ENCODE measurements around the gene GPLD1.
"Not testable (repeated sequence)": the region's sequence is repeated elsewhere in the genome, so short reads cannot be mapped to it uniquely, and the experiment has no call there.

The GPLD1 gene

DNA sequence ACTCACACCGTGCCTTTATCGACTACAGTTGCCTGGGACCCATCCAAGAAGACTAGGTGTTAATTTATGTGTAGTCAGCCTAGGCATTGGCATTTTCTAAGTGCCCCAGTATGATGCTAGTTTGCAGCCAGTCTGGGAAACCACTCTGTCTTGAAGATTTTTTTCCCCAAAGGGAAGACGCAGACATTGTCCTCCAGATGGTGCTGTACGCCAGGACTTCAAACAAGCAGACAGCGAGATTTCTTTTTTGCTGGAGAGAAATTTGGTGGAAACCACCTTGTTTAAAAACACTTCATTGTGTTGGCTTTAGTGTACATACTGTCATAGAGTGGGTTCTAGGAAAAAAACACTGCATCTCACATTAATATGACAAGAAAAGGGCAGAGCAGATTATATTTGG, 35.4 kb upstream of the GPLD1 start:
- DNase-seq (ENCODE audit: low read depth) = peak; percentile 10
- H3K4me3 ChIP-seq (ENCODE audit: low read length) = no peak overlapping the region
- TF ChIP-seq, protein P1, sequence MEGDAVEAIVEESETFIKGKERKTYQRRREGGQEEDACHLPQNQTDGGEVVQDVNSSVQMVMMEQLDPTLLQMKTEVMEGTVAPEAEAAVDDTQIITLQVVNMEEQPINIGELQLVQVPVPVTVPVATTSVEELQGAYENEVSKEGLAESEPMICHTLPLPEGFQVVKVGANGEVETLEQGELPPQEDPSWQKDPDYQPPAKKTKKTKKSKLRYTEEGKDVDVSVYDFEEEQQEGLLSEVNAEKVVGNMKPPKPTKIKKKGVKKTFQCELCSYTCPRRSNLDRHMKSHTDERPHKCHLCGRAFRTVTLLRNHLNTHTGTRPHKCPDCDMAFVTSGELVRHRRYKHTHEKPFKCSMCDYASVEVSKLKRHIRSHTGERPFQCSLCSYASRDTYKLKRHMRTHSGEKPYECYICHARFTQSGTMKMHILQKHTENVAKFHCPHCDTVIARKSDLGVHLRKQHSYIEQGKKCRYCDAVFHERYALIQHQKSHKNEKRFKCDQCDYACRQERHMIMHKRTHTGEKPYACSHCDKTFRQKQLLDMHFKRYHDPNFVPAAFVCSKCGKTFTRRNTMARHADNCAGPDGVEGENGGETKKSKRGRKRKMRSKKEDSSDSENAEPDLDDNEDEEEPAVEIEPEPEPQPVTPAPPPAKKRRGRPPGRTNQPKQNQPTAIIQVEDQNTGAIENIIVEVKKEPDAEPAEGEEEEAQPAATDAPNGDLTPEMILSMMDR (conservative IDR thresholded peaks at IDR 0.05; ENCODE audit: low read depth, low read length) = peak; percentile 75

DNA sequence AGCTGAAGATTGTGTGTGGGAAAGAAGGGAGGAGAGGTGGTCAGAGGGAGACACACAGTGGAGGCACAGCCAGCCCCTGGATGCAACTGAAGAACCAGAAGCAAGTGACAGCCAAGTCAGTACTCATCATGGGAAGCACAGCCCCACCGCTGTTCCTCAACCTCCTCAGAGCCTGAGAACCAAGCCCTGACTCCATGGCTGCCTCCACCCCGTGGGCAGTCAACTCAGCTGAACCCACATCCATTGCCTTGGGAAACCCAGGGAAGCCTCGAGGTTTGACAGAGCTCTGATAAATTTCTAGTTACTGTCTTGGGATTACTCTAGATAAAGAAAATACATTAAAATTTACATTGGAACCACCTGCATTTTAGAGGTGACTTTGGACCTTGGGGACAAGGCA, 35.0 kb upstream of the GPLD1 start:
- H3K4me3 ChIP-seq (ENCODE audit: low read length) = no peak overlapping the region
- no peak for DNase-seq (ENCODE audit: low read depth)
- TF ChIP-seq, protein P1 (conservative IDR thresholded peaks at IDR 0.05; ENCODE audit: low read depth, low read length) = no peak

DNA sequence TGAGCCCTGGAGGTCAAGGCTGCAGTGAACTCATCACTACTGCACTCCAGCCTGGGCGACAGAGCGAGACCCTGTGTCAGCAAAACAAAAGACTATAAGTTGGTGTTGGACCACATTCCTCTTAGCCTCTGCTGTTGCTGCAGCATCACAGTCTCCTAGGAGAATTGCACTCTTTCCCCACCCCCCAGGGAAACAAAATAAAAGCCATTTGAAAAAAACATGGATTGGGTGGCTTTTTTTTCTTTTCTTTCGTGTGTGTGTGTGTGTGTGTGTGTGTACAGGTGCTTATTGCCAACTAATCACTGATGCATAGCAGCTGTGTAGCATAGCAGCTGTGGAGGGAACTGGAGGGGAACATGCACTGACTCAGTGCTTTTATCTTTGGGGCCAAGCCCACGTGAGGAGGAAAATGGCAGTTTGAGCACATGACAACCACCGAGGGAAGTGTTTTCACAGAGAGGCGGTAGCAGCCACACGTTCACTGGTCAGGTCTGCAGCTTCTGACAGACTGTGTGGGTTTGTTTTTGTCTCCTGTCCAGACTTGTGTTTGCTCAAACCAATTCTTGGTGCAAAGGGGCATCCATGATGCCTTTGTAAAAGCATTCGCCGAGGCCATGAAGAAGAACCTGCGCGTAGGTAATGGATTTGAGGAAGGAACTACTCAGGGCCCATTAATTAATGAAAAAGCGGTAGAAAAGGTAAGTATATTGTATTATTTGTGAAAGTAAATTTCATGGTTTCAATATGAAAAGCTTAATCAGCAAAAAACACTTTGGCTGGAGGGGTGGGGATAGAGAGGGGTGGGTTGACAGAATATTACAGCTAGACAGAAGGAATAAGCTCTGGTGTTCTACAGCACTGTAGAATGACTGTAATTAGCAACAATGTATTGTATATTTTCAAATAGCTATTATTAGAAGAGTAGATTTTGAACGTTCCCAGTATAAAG, 33.1 kb upstream of the GPLD1 start:
- H3K4me3 ChIP-seq (ENCODE audit: low read length) = no peak overlapping the region
- DNase-seq (ENCODE audit: low read depth) = no peak
- TF ChIP-seq, protein P1 (conservative IDR thresholded peaks at IDR 0.05; ENCODE audit: low read depth, low read length) = no peak

DNA sequence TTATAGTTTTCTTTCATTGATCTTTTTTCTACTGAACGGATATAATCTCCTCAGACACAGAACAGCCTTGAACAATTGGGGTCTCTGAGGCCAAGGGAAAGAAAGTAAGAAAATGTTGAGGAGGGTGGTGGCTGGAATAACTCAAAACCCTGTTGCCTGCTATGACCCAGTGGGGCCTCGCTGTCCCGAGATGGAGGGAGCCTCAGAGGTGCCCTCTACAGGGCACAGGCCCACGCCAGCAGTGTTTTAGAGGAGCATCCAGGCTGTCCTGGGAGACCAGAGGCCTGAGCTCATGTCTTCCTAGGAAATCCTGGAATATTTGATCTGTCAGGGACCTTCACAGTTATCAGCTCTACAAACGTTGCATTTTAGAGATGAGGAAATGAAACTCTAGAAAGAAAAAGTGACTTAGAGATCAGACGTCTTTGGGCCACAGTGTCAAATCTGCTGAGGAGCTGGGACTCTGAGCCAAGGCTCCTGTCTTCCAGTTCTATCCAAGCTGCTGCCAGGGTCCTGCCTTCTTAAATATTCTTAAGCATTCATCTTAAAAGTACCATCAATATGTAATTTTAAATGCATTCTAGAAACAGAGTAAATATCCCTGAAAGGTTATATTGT, 31.7 kb upstream of the GPLD1 start:
- TF ChIP-seq, protein P1 (conservative IDR thresholded peaks at IDR 0.05; ENCODE audit: low read depth, low read length) = peak; percentile 91
- DNase-seq (ENCODE audit: low read depth) = no peak
- H3K4me3 ChIP-seq (ENCODE audit: low read length) = no peak overlapping the region

DNA sequence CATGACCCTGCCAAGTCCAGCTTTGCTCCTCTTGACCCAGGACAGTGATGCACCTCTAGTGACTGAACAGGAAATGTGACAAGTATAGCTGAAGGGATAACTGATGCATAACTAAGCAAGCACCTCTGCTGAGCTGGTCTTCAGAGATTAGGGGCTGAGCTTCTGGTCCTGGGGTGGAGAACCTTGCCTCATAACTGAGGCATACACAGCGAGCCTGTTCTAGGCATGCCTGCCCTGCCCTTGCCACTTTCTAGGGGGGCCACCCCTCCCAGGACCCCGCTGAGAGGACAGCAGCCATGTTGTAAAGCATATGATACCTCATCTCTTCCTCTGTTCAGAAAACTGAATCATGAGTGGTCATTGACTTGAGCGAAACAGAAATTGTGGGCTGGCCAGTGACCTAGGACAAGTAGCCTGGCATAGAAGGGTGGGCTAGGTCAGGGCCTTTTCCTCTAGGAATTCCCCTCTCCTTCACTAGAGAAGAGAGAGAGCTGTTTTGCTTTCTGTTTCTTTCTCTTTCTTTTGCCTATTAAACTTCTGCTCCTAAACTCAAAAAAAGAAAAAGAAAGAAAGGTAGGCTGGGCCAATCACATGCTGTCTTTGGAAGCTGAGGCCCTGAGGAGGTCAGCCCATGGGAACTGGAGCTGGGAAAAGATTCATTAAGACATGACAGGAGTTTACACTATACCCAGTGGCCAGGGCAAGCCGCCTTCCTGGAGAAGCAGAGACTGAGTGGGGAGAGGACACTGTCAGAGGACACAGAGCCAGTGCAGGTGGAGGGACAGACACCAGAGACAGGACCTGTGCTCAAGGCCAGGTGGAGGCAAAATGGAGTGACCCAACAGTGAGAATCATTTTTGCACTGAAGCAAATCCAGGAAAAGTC, 28.5 kb upstream of the GPLD1 start:
- TF ChIP-seq, protein P1 (conservative IDR thresholded peaks at IDR 0.05; ENCODE audit: low read depth, low read length) = no peak
- DNase-seq (ENCODE audit: low read depth) = no peak
- H3K4me3 ChIP-seq (ENCODE audit: low read length) = no peak overlapping the region

DNA sequence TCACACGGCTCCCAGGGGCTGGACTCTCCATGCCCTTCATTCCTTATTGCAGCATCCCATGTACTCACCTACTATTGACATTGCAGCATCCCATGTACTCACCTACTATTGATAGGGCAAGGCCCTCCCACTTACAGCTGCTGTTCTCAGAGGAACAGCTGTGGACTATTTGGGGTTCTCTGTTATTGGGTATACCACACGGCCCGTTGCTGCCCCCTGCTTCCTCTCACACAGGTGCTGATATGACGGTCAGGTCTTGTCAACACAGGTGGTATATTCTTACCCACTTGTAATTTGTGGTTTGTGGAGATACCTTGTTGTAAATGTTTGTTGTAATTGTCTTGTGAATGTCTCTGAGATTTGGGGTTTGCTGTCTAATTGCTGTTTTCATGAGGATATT, 24.2 kb upstream of the GPLD1 start:
- no peak overlapping the region for H3K4me3 ChIP-seq (ENCODE audit: low read length)
- DNase-seq (ENCODE audit: low read depth) = no peak
- TF ChIP-seq, protein P1 (conservative IDR thresholded peaks at IDR 0.05; ENCODE audit: low read depth, low read length) = no peak

DNA sequence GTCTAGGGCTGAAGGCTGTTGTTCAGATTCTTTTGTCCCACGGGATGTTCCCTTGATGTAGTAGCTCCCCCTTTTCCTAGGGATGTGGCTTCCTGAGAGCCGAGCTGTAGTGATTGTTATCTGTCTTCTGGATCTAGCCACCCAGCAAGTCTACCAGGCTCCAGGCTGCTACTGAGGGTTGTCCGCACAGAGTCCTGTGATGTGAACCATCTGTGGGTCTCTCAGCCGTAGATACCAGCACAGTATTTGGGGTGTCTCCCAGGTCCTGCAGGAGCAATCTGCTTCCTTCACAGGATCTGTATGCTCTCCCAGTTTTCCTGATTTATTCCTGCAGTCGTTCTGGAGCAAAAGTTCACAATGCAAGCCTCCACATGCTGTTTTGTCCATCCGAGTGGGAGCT, 22.6 kb upstream of the GPLD1 start:
- H3K4me3 ChIP-seq (ENCODE audit: low read length); DNase-seq (ENCODE audit: low read depth): not testable (repeated sequence)
